ENCODE results near the gene TOP3B.

TOP3B gene

GRCh38 chr22:21948390-21948789 is 34.2 kb downstream of the TOP3B start:
- H3K4me3 ChIP-seq (ENCODE audit: low read depth, low read length), result no peak overlapping the region
- peaks cover 25% of the 10 kb centered on the region for H3K36me3 ChIP-seq (replicated peaks)
- no peak for TF ChIP-seq CTCF (IDR thresholded peaks at IDR 0.05; ENCODE audit: low read depth, low read length, missing control alignments)
- no peaks in the 10 kb centered on the region for H3K27me3 ChIP-seq (replicated peaks)
- H3K27ac ChIP-seq, result no peak overlapping the region
- DNase-seq, result no peak
- in situ Hi-C loops (cut with HindIII; ENCODE audit: low pct_ligation_motif_present, low sequenced_read_pairs), result loop anchor here (25.0 kb wide), 1 partner anchor 236 kb away; no protein-coding TSS in a partner anchor

- Histone ChIP-seq H3K27me3 (replicated peaks) (no peaks in the 10 kb centered on the region), H3K4me3 (ENCODE audit: low read depth, low read length) (no peak overlapping the region), H3K27ac (peak overlapping the region; percentile 66), H3K36me3 (replicated peaks) (peaks cover 25% of the 10 kb centered on the region)
- in situ Hi-C loops (cut with HindIII; ENCODE audit: low pct_ligation_motif_present, low sequenced_read_pairs), result loop anchor here (25.0 kb wide), 1 partner anchor 235 kb away; no protein-coding TSS in a partner anchor
- TF ChIP-seq CTCF (IDR thresholded peaks at IDR 0.05; ENCODE audit: low read depth, low read length, missing control alignments), result peak; percentile 76
- DNase-seq, result peak; percentile 55
These were observed 35.3 kb downstream of the TOP3B start for GRCh38 chr22:21947040-21948014.

- in situ Hi-C loops (cut with HindIII; ENCODE audit: low pct_ligation_motif_present, low sequenced_read_pairs), result loop anchor here (25.0 kb wide), 1 partner anchor 234 kb away; no protein-coding TSS in a partner anchor
- Histone ChIP-seq H3K27me3 (replicated peaks) (no peaks in the 10 kb centered on the region), H3K36me3 (replicated peaks) (peaks cover 25% of the 10 kb centered on the region), H3K27ac (no peak overlapping the region), H3K4me3 (ENCODE audit: low read depth, low read length) (no peak overlapping the region)
- no peak for TF ChIP-seq CTCF (IDR thresholded peaks at IDR 0.05; ENCODE audit: low read depth, low read length, missing control alignments)
- DNase-seq, result no peak
These were observed 36.2 kb downstream of the TOP3B start for GRCh38 chr22:21946262-21946925.

- Histone ChIP-seq H3K27ac (no peak overlapping the region), H3K36me3 (replicated peaks) (peaks cover 25% of the 10 kb centered on the region), H3K4me3 (ENCODE audit: low read depth, low read length) (no peak overlapping the region), H3K27me3 (replicated peaks) (no peaks in the 10 kb centered on the region)
- in situ Hi-C loops (cut with HindIII; ENCODE audit: low pct_ligation_motif_present, low sequenced_read_pairs), result loop anchor here (25.0 kb wide), 1 partner anchor 233 kb away; no protein-coding TSS in a partner anchor
- DNase-seq, result no peak
- TF ChIP-seq CTCF (IDR thresholded peaks at IDR 0.05; ENCODE audit: low read depth, low read length, missing control alignments), result no peak
These were observed 36.9 kb downstream of the TOP3B start for GRCh38 chr22:21945453-21946261.

GRCh38 chr22:21944871-21945270 is 37.7 kb downstream of the TOP3B start:
- no peak overlapping the region for H3K4me3 ChIP-seq (ENCODE audit: low read depth, low read length)
- H3K36me3 ChIP-seq (replicated peaks), result peaks cover 25% of the 10 kb centered on the region
- no peaks in the 10 kb centered on the region for H3K27me3 ChIP-seq (replicated peaks)
- no peak for DNase-seq
- no peak overlapping the region for H3K27ac ChIP-seq
- TF ChIP-seq CTCF (IDR thresholded peaks at IDR 0.05; ENCODE audit: low read depth, low read length, missing control alignments), result no peak
- in situ Hi-C loops (cut with HindIII; ENCODE audit: low pct_ligation_motif_present, low sequenced_read_pairs), result loop anchor here (25.0 kb wide), 1 partner anchor 233 kb away; no protein-coding TSS in a partner anchor
